GM21515 (cell line): Measurements from ENCODE around the gene PPRC1.

ENCODE experiments used
- ATAC-seq: cut with Tn5 transposase; IDR thresholded peaks from one replicate; pipeline ENCODE4 v1.9.1; 2021; ENCODE audit not compliant: unreplicated experiment

The PPRC1 gene

GRCh38 chr10:102132563-102133372, at the start of gene PPRC1:
PPRC1 (plus strand) TSS chr10:102133040; CDS start chr10:102133069, 29 bp downstream.
- ATAC-seq, result peak; percentile 93

- no peak for ATAC-seq
Observed at GRCh38 chr10:102083541-102083940, 49.3 kb upstream of the PPRC1 start.

GRCh38 chr10:102085336-102085735, 47.5 kb upstream of the PPRC1 start:
- no peak for ATAC-seq

- no peak for ATAC-seq
Observed at GRCh38 chr10:102086196-102086595, 46.6 kb upstream of the PPRC1 start.

- ATAC-seq, result no peak
Observed at GRCh38 chr10:102090772-102091171, 42.1 kb upstream of the PPRC1 start.

- ATAC-seq, result no peak
Observed at GRCh38 chr10:102096449-102096848, 36.4 kb upstream of the PPRC1 start.

- ATAC-seq, result no peak
Observed at GRCh38 chr10:102101152-102101551, 31.7 kb upstream of the PPRC1 start.

- ATAC-seq, result no peak
Observed at GRCh38 chr10:102102421-102102820, 30.4 kb upstream of the PPRC1 start.

GRCh38 chr10:102106998-102107397, 25.8 kb upstream of the PPRC1 start:
- ATAC-seq, result no peak

- ATAC-seq, result no peak
Observed at GRCh38 chr10:102109166-102110116, 23.4 kb upstream of the PPRC1 start.

- ATAC-seq, result no peak
Observed at GRCh38 chr10:102111276-102111675, 21.6 kb upstream of the PPRC1 start.

- ATAC-seq, result no peak
Observed at GRCh38 chr10:102112210-102112817, 20.5 kb upstream of the PPRC1 start.

- ATAC-seq, result no peak
Observed at GRCh38 chr10:102113261-102113955, 19.4 kb upstream of the PPRC1 start.

GRCh38 chr10:102113956-102114857, 18.6 kb upstream of the PPRC1 start:
- ATAC-seq, result peak; percentile 9

- peak; percentile 56 for ATAC-seq
Observed at GRCh38 chr10:102114861-102115618, 17.8 kb upstream of the PPRC1 start.

GRCh38 chr10:102115775-102116174, 17.1 kb upstream of the PPRC1 start:
- ATAC-seq, result no peak

GRCh38 chr10:102116656-102117055, 16.2 kb upstream of the PPRC1 start:
- no peak for ATAC-seq

- no peak for ATAC-seq
Observed at GRCh38 chr10:102117391-102118159, 15.3 kb upstream of the PPRC1 start.
